ENCODE data around the gene CCDC71L. TPM values are rescaled to one million over a fixed set of nuclear protein-coding genes. Genes with fewer than 3 reads are reported as not detected.

The CCDC71L gene
- total and polyA plus RNA-seq, 4 donors: 8.5 to 47.6 (median 23.4) TPM

DNA sequence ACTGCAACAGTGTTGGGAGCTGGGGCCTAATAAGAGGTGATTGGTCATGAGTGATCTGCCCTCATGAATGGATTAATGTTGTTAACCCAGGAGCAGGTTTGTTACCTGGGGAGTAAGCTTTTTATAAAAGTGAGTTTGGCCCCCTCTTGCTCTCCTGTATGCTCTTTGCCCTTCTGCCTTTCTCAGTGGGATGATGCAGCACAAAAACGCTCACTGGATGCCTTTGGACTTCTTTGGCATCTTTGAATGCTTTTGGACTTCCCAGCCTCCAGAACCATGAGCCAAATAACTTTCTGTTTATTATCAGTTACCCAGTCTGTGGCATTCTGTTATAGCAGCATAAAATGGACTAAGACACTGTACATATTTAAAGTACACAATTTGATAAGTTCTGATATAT, 48.5 kb downstream of the CCDC71L start:
- Histone ChIP-seq H3K9me3 (ENCODE audit: control insufficient read depth in 4 of 4, insufficient read depth in 3 of 4, low read length in 3 of 4) (peaks cover 0 to 3% (median 1%) of the 10 kb centered on the region in 4 donors), H3K9ac (ENCODE audit: insufficient read depth in 1 of 2, low read length in 2 of 2) (no peak overlapping the region), H3K27ac (ENCODE audit: low read depth in 1 of 2, low read length in 1 of 2) (no peak overlapping the region), H3K36me3 (ENCODE audit: control insufficient read depth in 4 of 4, insufficient read depth in 4 of 4, low read length in 4 of 4) (no peaks in the 10 kb centered on the region), H3K4me3 (no peak overlapping the region), H3K27me3 (ENCODE audit: control insufficient read depth in 3 of 3, insufficient read depth in 3 of 3, low read length in 2 of 3) (no peaks in the 10 kb centered on the region), H3K4me1 (ENCODE audit: control insufficient read depth in 5 of 5, insufficient read depth in 5 of 5, low read length in 5 of 5) (peaks cover 0 to 2% (median 0%) of the 10 kb centered on the region in 5 donors)
- WGBS, 2 donors: 78 to 90% methylated on average over 1 of the region's 1 CpG
- ATAC-seq (ENCODE audit: insufficient read depth, low FRiP score): no peak
- TF ChIP-seq, protein P1, sequence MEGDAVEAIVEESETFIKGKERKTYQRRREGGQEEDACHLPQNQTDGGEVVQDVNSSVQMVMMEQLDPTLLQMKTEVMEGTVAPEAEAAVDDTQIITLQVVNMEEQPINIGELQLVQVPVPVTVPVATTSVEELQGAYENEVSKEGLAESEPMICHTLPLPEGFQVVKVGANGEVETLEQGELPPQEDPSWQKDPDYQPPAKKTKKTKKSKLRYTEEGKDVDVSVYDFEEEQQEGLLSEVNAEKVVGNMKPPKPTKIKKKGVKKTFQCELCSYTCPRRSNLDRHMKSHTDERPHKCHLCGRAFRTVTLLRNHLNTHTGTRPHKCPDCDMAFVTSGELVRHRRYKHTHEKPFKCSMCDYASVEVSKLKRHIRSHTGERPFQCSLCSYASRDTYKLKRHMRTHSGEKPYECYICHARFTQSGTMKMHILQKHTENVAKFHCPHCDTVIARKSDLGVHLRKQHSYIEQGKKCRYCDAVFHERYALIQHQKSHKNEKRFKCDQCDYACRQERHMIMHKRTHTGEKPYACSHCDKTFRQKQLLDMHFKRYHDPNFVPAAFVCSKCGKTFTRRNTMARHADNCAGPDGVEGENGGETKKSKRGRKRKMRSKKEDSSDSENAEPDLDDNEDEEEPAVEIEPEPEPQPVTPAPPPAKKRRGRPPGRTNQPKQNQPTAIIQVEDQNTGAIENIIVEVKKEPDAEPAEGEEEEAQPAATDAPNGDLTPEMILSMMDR (IDR thresholded peaks at IDR 0.05; ENCODE audit: control extremely low read depth, extremely low read depth): no peak
- no peak for DNase-seq

DNA sequence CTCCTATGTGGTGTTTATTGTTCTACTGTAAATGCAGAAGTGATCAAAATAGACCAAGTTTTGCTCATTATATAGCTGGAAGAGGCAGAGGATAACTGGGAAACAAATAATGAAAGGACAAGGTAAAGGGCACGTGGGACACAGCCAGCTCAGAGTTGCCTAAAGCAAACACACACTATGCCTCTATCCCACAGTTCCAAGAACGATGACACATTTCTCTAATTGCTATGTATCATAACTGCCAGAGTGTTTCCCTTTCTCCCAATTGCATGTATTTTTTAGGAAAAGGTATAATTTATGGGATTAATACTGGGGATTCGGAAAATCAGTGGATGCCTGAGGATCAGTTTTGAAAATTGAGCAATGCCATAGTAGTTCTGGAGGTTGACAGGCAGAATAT, 49.0 kb downstream of the CCDC71L start:
- H3K4me3 ChIP-seq: no peak overlapping the region
- H3K9me3 ChIP-seq (ENCODE audit: control insufficient read depth in 4 of 4, insufficient read depth in 3 of 4, low read length in 3 of 4): peaks cover 0 to 3% (median 1%) of the 10 kb centered on the region in 4 donors
- DNase-seq (no peak), ATAC-seq (ENCODE audit: insufficient read depth, low FRiP score) (no peak)
- H3K27ac ChIP-seq (ENCODE audit: low read depth in 1 of 2, low read length in 1 of 2): no peak overlapping the region
- 83% methylated on average over 3 of the region's 3 CpGs for WGBS, 2 donors
- H3K36me3 ChIP-seq (ENCODE audit: control insufficient read depth in 4 of 4, insufficient read depth in 4 of 4, low read length in 4 of 4): no peaks in the 10 kb centered on the region
- H3K27me3 ChIP-seq (ENCODE audit: control insufficient read depth in 3 of 3, insufficient read depth in 3 of 3, low read length in 2 of 3): no peaks in the 10 kb centered on the region
- H3K9ac ChIP-seq (ENCODE audit: insufficient read depth in 1 of 2, low read length in 2 of 2): no peak overlapping the region
- TF ChIP-seq, protein P1 (IDR thresholded peaks at IDR 0.05; ENCODE audit: control extremely low read depth, extremely low read depth): no peak
- peaks cover 0 to 2% (median 0%) of the 10 kb centered on the region in 5 donors for H3K4me1 ChIP-seq (ENCODE audit: control insufficient read depth in 5 of 5, insufficient read depth in 5 of 5, low read length in 5 of 5)

DNA sequence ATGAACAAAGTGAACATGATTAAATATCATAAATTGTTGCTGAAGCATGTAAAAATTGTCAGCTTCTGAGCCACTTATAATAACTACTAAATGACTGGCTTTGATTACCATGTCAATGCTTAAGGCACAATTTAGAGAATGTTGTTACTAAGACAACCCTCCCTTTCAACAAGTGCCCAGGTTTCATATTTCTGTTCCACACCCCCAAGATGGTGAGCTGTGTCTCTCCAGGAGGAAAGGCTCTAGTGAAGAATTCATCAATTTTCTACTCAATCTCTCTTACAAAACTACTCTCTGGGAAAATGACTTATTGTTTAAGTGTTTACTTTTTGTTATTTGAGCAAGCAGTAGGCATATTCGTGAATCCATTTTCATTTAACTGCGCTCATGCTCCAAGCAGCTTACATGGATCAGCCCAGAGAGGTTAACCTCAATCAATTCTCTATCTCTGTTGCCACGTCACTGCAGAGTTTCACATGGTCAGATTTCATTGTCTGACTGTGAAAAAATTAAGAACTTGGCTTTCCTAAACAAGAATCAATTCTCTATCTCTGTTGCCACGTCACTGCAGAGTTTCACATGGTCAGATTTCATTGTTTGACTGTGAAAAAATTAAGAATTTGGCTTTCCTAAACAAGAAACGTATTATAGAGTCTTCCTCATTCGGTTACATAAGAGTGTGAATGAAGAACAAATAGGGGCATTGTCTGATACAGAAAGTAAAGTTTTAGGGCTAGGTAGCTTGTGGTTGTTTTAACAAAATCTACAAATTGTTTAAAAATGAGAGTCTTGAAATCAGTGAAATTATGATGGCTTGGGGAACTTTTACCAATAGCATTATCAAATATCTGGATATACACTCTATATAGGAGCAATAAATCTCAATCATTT, 49.7 kb downstream of the CCDC71L start:
- Histone ChIP-seq H3K9me3 (ENCODE audit: control insufficient read depth in 4 of 4, insufficient read depth in 3 of 4, low read length in 3 of 4) (peaks cover 0 to 3% (median 1%) of the 10 kb centered on the region in 4 donors), H3K9ac (ENCODE audit: insufficient read depth in 1 of 2, low read length in 2 of 2) (no peak overlapping the region), H3K4me1 (ENCODE audit: control insufficient read depth in 5 of 5, insufficient read depth in 5 of 5, low read length in 5 of 5) (peaks cover 0 to 2% (median 0%) of the 10 kb centered on the region in 5 donors), H3K4me3 (no peak overlapping the region), H3K27ac (ENCODE audit: low read depth in 1 of 2, low read length in 1 of 2) (no peak overlapping the region), H3K36me3 (ENCODE audit: control insufficient read depth in 4 of 4, insufficient read depth in 4 of 4, low read length in 4 of 4) (no peaks in the 10 kb centered on the region), H3K27me3 (ENCODE audit: control insufficient read depth in 3 of 3, insufficient read depth in 3 of 3, low read length in 2 of 3) (no peaks in the 10 kb centered on the region)
- no peak for ATAC-seq (ENCODE audit: insufficient read depth, low FRiP score)
- TF ChIP-seq, protein P1 (IDR thresholded peaks at IDR 0.05; ENCODE audit: control extremely low read depth, extremely low read depth): no peak
- DNase-seq: peak in 2 of 3 donors; percentile 5 to 7
- 71 to 84% methylated on average over 6 of the region's 6 CpGs for WGBS, 2 donors
